ENCODE results near the gene MID1. TPM values are rescaled to one million over a fixed set of nuclear protein-coding genes. Genes with fewer than 3 reads are reported as not detected.

MID1 gene
- polyA plus RNA-seq, 2 of the 4 experiments (the other 2 are of a cell fraction), result 59.5 to 106 TPM

DNA sequence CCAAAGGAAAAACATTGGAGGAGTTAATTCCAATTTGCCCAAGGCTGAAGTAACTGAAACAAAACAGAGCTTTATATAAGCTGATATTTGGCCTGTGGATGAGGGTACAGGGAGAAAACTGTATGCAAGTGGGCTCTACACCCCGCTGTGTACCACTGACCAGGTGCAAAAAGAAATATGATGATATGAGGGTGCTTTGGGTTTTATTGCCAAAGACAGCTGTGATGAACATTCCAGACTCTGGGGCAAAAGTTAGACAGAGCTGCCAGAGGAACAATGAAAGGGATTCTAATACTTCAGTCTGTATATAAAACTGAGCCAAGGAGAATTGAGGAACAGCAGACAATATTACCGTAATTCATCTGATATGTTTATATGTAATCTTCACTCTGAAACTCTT, 117.4 kb downstream of the MID1 start:
- ATAC-seq (no peak), DNase-seq (ENCODE audit: low read depth in 1 of 2, low spot score in 1 of 2) (no peak), FAIRE-seq (no peak)
- Histone ChIP-seq H3K4me1 (peaks cover 30% of the 10 kb centered on the region; the same call in 2 of the 3 replicates), H3K9me3 (no peaks in the 10 kb centered on the region), H3K4me3 (no peak overlapping the region), H3K27ac (no peak overlapping the region), H3K4me2 (no peak overlapping the region)
- TF ChIP-seq KDM5A (IDR thresholded peaks at IDR 0.05), result no peak
- TF ChIP-seq FOSB (CRISPR knock-in tag; IDR thresholded peaks at IDR 0.05), result no peak
- 97% methylated on average over 2 of the region's 2 CpGs for WGBS (ENCODE audit: missing lambda C conversion rate)
- CTCF ChIA-PET, result interaction anchor here (0.9 kb wide), 1 partner anchor 10 kb away, joined by 3 read pairs; no protein-coding TSS in a partner anchor
- POLR2A ChIA-PET, result no interaction called here

DNA sequence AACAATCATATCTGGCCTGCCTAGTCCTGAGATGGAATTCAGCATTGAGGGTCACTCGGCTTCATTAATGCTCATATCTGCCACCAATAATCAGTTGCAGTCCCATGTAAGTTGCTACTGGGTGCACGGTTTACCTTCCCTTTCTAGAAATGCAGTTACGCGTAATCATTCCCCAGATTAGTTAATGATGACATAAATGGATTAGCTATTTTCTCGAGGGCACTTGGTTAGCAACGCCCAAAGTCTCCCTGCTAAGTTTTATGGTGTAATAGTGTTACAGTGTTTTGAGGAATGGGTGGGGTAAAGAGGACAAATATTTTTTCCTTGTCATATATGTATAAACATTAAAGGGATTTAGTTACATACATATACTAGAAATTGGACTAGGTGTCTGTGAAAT, 118.8 kb downstream of the MID1 start:
- H3K4me1 ChIP-seq, result peaks cover 25% of the 10 kb centered on the region
- CTCF ChIA-PET, result no interaction called here
- FAIRE-seq (peak; percentile 93), DNase-seq (ENCODE audit: low read depth in 1 of 2, low spot score in 1 of 2) (no peak), ATAC-seq (no peak)
- TF ChIP-seq NR3C1 (IDR thresholded peaks at IDR 0.05) (no peak), KDM5A (IDR thresholded peaks at IDR 0.05) (no peak), BHLHE40 (IDR thresholded peaks at IDR 0.05; ENCODE audit: low read depth, low read length) (no peak), CHD2 (IDR thresholded peaks at IDR 0.05; ENCODE audit: low read length, partially characterized antibody) (no peak), MAZ (IDR thresholded peaks at IDR 0.05; ENCODE audit: borderline replicate concordance, low read depth, low read length) (no peak), RAD21 (conservative IDR thresholded peaks at IDR 0.05 in 1 of 2, IDR thresholded peaks at IDR 0.05 in 1 of 2) (no peak), FOSL2 (IDR thresholded peaks at IDR 0.05) (no peak), FOSL2 (CRISPR knock-in tag; IDR thresholded peaks at IDR 0.05) (no peak), HDAC2 (IDR thresholded peaks at IDR 0.05) (no peak), CBX8 (IDR thresholded peaks at IDR 0.05) (no peak), JUN (IDR thresholded peaks at IDR 0.05) (no peak), SREBF2 (IDR thresholded peaks at IDR 0.05) (no peak), RARB (CRISPR knock-in tag; IDR thresholded peaks at IDR 0.05) (no peak)
- TF ChIP-seq, protein P1, sequence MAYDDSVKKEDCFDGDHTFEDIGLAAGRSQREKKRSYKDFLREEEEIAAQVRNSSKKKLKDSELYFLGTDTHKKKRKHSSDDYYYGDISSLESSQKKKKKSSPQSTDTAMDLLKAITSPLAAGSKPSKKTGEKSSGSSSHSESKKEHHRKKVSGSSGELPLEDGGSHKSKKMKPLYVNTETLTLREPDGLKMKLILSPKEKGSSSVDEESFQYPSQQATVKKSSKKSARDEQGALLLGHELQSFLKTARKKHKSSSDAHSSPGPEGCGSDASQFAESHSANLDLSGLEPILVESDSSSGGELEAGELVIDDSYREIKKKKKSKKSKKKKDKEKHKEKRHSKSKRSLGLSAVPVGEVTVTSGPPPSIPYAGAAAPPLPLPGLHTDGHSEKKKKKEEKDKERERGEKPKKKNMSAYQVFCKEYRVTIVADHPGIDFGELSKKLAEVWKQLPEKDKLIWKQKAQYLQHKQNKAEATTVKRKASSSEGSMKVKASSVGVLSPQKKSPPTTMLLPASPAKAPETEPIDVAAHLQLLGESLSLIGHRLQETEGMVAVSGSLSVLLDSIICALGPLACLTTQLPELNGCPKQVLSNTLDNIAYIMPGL (CRISPR knock-in tag; IDR thresholded peaks at IDR 0.05; ENCODE audit: borderline replicate concordance), result no peak
- TF ChIP-seq, protein P2, sequence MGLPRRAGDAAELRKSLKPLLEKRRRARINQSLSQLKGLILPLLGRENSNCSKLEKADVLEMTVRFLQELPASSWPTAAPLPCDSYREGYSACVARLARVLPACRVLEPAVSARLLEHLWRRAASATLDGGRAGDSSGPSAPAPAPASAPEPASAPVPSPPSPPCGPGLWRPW (IDR thresholded peaks at IDR 0.05), result no peak
- TF ChIP-seq, protein P3, sequence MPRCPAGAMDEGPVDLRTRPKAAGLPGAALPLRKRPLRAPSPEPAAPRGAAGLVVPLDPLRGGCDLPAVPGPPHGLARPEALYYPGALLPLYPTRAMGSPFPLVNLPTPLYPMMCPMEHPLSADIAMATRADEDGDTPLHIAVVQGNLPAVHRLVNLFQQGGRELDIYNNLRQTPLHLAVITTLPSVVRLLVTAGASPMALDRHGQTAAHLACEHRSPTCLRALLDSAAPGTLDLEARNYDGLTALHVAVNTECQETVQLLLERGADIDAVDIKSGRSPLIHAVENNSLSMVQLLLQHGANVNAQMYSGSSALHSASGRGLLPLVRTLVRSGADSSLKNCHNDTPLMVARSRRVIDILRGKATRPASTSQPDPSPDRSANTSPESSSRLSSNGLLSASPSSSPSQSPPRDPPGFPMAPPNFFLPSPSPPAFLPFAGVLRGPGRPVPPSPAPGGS (IDR thresholded peaks at IDR 0.05), result no peak
- TF ChIP-seq, protein P4, sequence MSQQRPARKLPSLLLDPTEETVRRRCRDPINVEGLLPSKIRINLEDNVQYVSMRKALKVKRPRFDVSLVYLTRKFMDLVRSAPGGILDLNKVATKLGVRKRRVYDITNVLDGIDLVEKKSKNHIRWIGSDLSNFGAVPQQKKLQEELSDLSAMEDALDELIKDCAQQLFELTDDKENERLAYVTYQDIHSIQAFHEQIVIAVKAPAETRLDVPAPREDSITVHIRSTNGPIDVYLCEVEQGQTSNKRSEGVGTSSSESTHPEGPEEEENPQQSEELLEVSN (IDR thresholded peaks at IDR 0.05; ENCODE audit: borderline replicate concordance, low read depth), result no peak
- peak overlapping the region in 1 of 2 experiments; percentile 41; a peak in 2 of 6 replicates for H3K27ac ChIP-seq
- WGBS (ENCODE audit: missing lambda C conversion rate), result 84% methylated on average over 6 of the region's 6 CpGs
- no peak overlapping the region for H3K4me3 ChIP-seq
- H3K4me2 ChIP-seq, result no peak overlapping the region
- H3K9me3 ChIP-seq, result no peaks in the 10 kb centered on the region
- POLR2A ChIA-PET, result no interaction called here

DNA sequence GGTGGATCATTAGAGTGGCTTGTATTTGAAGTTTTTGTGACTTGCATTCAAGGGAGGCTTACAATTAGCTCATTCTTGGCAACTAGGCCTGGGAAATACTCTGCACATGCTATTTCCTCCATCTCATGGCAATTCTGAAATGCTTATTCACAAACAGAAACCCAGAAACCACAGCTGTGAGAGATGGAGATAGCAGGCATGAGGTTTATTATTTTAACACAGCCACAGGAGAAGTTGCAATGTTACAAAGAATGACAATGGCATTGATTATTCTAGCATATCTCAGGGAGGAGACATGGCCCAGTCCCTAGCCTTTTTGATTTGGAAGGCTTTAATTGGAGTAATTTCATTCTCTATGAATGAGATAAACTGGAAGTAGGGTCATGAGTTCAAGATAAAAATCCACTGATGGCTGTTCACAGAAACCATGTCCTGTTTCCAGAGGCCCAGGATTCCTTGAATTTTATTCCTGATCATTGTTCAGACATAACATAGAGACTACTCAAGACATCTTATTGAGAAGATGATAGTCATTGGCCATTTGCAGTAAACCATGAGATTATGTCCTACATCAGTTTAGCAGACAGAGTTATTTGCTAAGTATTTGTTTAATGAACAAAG, 123.9 kb downstream of the MID1 start:
- peaks cover 15% of the 10 kb centered on the region for H3K4me1 ChIP-seq
- DNase-seq (ENCODE audit: low read depth in 1 of 2, low spot score in 1 of 2), result no peak
- CTCF ChIA-PET, result no interaction called here
- no peak overlapping the region for H3K4me3 ChIP-seq
- no peak for ATAC-seq
- no peaks in the 10 kb centered on the region for H3K9me3 ChIP-seq
- 0 out of 6 replicates have a peak overlapping the region, but pooled peaks of 1 of the 2 experiments have one; percentile 28 for H3K27ac ChIP-seq
- POLR2A ChIA-PET, result no interaction called here
- TF ChIP-seq POLR2A (IDR thresholded peaks at IDR 0.05; ENCODE audit: low read length) (no peak), HOXB5 (CRISPR knock-in tag; IDR thresholded peaks at IDR 0.05) (no peak), NPAS2 (CRISPR knock-in tag; IDR thresholded peaks at IDR 0.05; ENCODE audit: borderline replicate concordance) (no peak), HDAC2 (IDR thresholded peaks at IDR 0.05) (no peak), MAZ (IDR thresholded peaks at IDR 0.05; ENCODE audit: borderline replicate concordance, low read depth, low read length) (no peak), ZC3H11A (IDR thresholded peaks at IDR 0.05) (no peak)
- TF ChIP-seq, protein P3 (IDR thresholded peaks at IDR 0.05), result no peak
- TF ChIP-seq, protein P1 (CRISPR knock-in tag; IDR thresholded peaks at IDR 0.05; ENCODE audit: borderline replicate concordance), result no peak
- TF ChIP-seq, protein P5, sequence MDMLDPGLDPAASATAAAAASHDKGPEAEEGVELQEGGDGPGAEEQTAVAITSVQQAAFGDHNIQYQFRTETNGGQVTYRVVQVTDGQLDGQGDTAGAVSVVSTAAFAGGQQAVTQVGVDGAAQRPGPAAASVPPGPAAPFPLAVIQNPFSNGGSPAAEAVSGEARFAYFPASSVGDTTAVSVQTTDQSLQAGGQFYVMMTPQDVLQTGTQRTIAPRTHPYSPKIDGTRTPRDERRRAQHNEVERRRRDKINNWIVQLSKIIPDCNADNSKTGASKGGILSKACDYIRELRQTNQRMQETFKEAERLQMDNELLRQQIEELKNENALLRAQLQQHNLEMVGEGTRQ (IDR thresholded peaks at IDR 0.05), result no peak
- H3K4me2 ChIP-seq, result no peak overlapping the region
- FAIRE-seq, result no peak
